Aorta (tissue), 5 donors: Measurements from ENCODE around the gene NDST3. TPM values are rescaled to one million over a fixed set of nuclear protein-coding genes. Genes with fewer than 3 reads are reported as not detected.

Source experiments
- ATAC-seq: fragments of 200-7000 bp; cut with Tn5 transposase; one replicate; pipeline ENCODE4 v1.9.1; 2022; ENCODE audit warnings: moderate library complexity; ENCODE audit not compliant: low FRiP score
- DNase-seq, 2 donors: peaks; one replicate each; pipeline ENCODE4 v3.0.0-alpha.2; 2020
- H3K27ac ChIP-seq, 2 donors: one replicate each; pipeline ENCODE4 v1.5.1; 2013; ENCODE audit warnings: low read length in 2 of 2, mild to moderate bottlenecking in 2 of 2, moderate library complexity in 2 of 2, control low read depth in 1 of 2, inconsistent platforms in 1 of 2, low read depth in 1 of 2
- H3K27me3 ChIP-seq, 2 donors: one replicate each; pipeline ENCODE4 v1.6.1; 2013; ENCODE audit warnings: control low read depth in 1 of 2, low read length in 1 of 2, mild to moderate bottlenecking in 1 of 2, moderate library complexity in 1 of 2; ENCODE audit not compliant: insufficient read depth in 2 of 2, control insufficient read depth in 1 of 2
- H3K36me3 ChIP-seq, 2 donors: one replicate each; pipeline ENCODE4 v1.6.1; 2013; ENCODE audit warnings: control low read depth in 1 of 2, low read length in 1 of 2, mild to moderate bottlenecking in 1 of 2; ENCODE audit not compliant: insufficient read depth in 2 of 2, control insufficient read depth in 1 of 2
- H3K4me1 ChIP-seq, 2 donors: one replicate each; pipeline ENCODE4 v1.6.1; 2013; ENCODE audit warnings: low read length in 2 of 2, control low read depth in 1 of 2, mild to moderate bottlenecking in 1 of 2, moderate library complexity in 1 of 2; ENCODE audit not compliant: insufficient read depth in 2 of 2, control insufficient read depth in 1 of 2
- H3K4me3 ChIP-seq, 2 donors: one replicate each; pipeline ENCODE4 v1.5.1; 2013; ENCODE audit warnings: low read length in 2 of 2, control low read depth in 1 of 2, mild to moderate bottlenecking in 1 of 2
- H3K9me3 ChIP-seq: one replicate; pipeline ENCODE4 v1.6.1; 2013; ENCODE audit warnings: mild to moderate bottlenecking, low read length; ENCODE audit not compliant: control insufficient read depth
- WGBS, 2 donors: extraction: QIAGEN DNeasy Blood & Tissue Kit; methylation state at CpG; one replicate each; pipeline ENCODE4 v1.1.7; 2013; 5-methylcytosine and 5-hydroxymethylcytosine counted together
- intact Hi-C, 2 donors: fragments of 100-400 bp; cut with DNase I; formaldehyde crosslinking; loops; one replicate each; pipeline versions ENCODE4 v1.14.2 to v1.15.0; 2022
- polyA plus RNA-seq, 2 donors: library from polyadenylated mRNA; stranded (reverse); fragments of 200-250 nt; gene quantifications; one replicate each; pipeline ENCODE4 v1.2.3, GENCODE V29; 2013
- total RNA-seq, 2 donors: library from RNA; stranded (reverse); fragmentation: NEBNext Ultra II Directional; extraction: Animal tissue kit (Norgen Biotek cat#: 25700); gene quantifications; one replicate each; pipeline ENCODE4 v1.2.1, GENCODE V29; 2021
- donor health status: healthy with polysubstance abuse.
- donor health status: Bipolar disorder and iron deficiency.
- donor health status: DM: no; HTN: no; CAD: no.
- donor health status: DM: no; HTN: no; CAD: no.
- donor health status: DM: yes; HTN: yes; CAD: no.

NDST3 gene
- total and polyA plus RNA-seq, 4 donors = not detected

- no peak overlapping the region for H3K4me3 ChIP-seq
- H3K4me1 ChIP-seq = no peaks in the 10 kb centered on the region
- H3K27ac ChIP-seq = no peak overlapping the region
- no peaks in the 10 kb centered on the region for H3K27me3 ChIP-seq
- H3K36me3 ChIP-seq = no peaks in the 10 kb centered on the region
- WGBS, 2 donors = 76 to 80% methylated on average over 5 of the region's 5 CpGs
- no peaks in the 10 kb centered on the region for H3K9me3 ChIP-seq
- intact Hi-C loops = no loop called here
- ATAC-seq (no peak), DNase-seq (no peak)
Observed at GRCh38 chr4:118154649-118155048, 120.4 kb downstream of the NDST3 start.

GRCh38 chr4:118155516-118155915 is 121.2 kb downstream of the NDST3 start:
- no peak for ATAC-seq
- H3K9me3 ChIP-seq = no peaks in the 10 kb centered on the region
- no peak overlapping the region for H3K4me3 ChIP-seq
- H3K27ac ChIP-seq = no peak overlapping the region
- no peaks in the 10 kb centered on the region for H3K27me3 ChIP-seq
- H3K36me3 ChIP-seq = no peaks in the 10 kb centered on the region
- no peak for DNase-seq
- intact Hi-C loops = no loop called here
- H3K4me1 ChIP-seq = no peaks in the 10 kb centered on the region

GRCh38 chr4:118158763-118159375 is 124.6 kb downstream of the NDST3 start:
- no peak for ATAC-seq
- WGBS, 2 donors = 44 to 46% methylated on average over 2 of the region's 2 CpGs
- no peak for DNase-seq

GRCh38 chr4:118167306-118167705 is 133.0 kb downstream of the NDST3 start:
- ATAC-seq = no peak
- 99 to 100% methylated on average over 1 of the region's 1 CpG for WGBS, 2 donors

More at GRCh38 chr4:118158763-118159375, 124.6 kb downstream of the NDST3 start:
- Histone ChIP-seq H3K9me3 (peaks cover 4% of the 10 kb centered on the region), H3K27me3 (no peaks in the 10 kb centered on the region), H3K4me3 (no peak overlapping the region), H3K4me1 (no peaks in the 10 kb centered on the region), H3K36me3 (no peaks in the 10 kb centered on the region), H3K27ac (no peak overlapping the region)
- intact Hi-C loops = no loop called here

GRCh38 chr4:118171381-118171780 is 137.1 kb downstream of the NDST3 start:
- Histone ChIP-seq H3K36me3 (no peaks in the 10 kb centered on the region), H3K4me3 (no peak overlapping the region), H3K4me1 (no peaks in the 10 kb centered on the region), H3K27me3 (no peaks in the 10 kb centered on the region), H3K27ac (no peak overlapping the region), H3K9me3 (no peaks in the 10 kb centered on the region)
- intact Hi-C loops = no loop called here
- ATAC-seq = no peak
- no peak for DNase-seq
- 86 to 88% methylated on average over 4 of the region's 4 CpGs for WGBS, 2 donors

More at GRCh38 chr4:118167306-118167705, 133.0 kb downstream of the NDST3 start:
- no peaks in the 10 kb centered on the region for H3K27me3 ChIP-seq
- H3K4me1 ChIP-seq = no peaks in the 10 kb centered on the region
- no peaks in the 10 kb centered on the region for H3K36me3 ChIP-seq
- intact Hi-C loops = no loop called here
- no peak overlapping the region for H3K27ac ChIP-seq
- no peaks in the 10 kb centered on the region for H3K9me3 ChIP-seq
- no peak overlapping the region for H3K4me3 ChIP-seq
- no peak for DNase-seq

DNA sequence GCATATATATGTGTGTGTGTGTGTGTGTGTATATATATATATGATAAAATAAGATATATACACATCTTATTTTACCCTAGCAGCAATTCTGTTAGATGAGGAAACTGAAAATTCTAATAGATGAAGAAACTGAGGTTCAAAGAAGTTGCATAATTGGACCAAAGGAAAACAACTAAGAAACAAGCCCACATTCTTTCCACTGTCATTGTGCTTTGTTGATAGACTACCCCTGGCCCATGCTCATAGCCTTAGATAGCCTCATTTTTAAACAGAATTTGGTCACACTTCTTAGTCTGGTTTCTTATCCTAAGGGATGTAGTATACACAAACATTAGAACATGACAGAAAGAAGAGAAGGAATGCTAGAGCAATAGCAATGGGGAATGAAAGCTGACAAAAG is 138.8 kb downstream of the NDST3 start:
- ATAC-seq = no peak
- H3K27me3 ChIP-seq = no peaks in the 10 kb centered on the region
- H3K4me3 ChIP-seq = no peak overlapping the region
- DNase-seq = no peak
- H3K4me1 ChIP-seq = no peaks in the 10 kb centered on the region
- intact Hi-C loops = no loop called here
- H3K9me3 ChIP-seq = no peaks in the 10 kb centered on the region
- no peak overlapping the region for H3K27ac ChIP-seq
- H3K36me3 ChIP-seq = no peaks in the 10 kb centered on the region

DNA sequence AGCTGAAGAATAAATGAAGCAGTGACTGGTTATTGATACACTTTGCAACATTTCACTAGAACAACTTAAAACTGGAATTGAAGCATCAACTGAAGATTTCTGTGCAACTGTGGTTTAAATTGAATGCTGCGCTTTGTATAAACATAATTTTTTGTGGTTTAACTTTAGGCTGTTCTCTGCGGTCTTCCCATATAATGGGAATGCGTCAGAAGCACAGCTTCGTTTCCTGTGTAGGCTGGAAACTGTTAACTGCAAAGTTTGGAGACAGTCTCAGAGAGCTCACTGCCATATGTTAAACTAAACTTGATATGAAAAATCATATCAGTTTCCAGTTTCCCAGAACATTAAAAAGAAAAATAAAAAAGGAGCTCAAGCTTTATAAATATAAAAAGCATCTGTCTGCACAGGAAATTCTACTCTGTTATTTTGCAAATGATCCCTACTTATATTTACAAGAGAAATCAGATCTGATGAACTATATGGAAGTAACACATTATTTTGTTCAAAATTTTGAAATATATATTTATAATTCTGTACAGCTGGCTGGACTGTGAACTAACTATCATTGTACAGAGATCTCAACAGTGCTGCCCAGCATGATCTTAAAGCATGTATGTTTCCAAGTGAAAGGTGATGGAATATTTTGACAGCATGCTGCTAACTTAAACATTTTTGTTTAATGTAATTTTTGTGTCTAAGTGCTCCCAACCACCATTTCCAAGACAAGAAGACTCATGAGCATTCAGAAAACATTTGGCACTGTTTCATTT is 139.9 kb downstream of the NDST3 start:
- ATAC-seq (no peak), DNase-seq (no peak)
- H3K4me3 ChIP-seq = no peak overlapping the region
- intact Hi-C loops = no loop called here
- H3K36me3 ChIP-seq = no peaks in the 10 kb centered on the region
- no peaks in the 10 kb centered on the region for H3K9me3 ChIP-seq
- H3K4me1 ChIP-seq = no peaks in the 10 kb centered on the region
- H3K27me3 ChIP-seq = no peaks in the 10 kb centered on the region
- H3K27ac ChIP-seq = no peak overlapping the region
- 6 to 10% methylated on average over 4 of the region's 4 CpGs for WGBS, 2 donors

DNA sequence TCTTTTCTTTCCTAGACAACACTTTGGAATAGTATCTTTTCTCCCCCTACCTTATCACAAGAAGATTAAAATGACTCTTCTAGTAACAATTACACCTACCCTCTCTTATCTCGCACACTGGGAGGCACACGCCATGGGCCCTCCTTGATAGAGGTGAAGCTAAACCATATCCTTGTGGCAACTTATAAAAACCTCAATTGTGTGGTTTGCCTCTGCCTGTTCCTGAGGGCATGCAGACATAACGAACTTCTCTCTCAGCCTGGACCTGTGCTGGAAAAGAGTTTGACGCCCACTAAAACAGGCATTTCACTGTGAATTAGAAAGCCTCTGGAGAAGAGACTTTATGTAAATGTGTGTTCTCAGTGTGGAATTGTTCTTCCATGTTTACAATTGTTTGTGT is 141.2 kb downstream of the NDST3 start:
- Histone ChIP-seq H3K4me1 (no peaks in the 10 kb centered on the region), H3K36me3 (no peaks in the 10 kb centered on the region), H3K27ac (no peak overlapping the region), H3K27me3 (no peaks in the 10 kb centered on the region), H3K4me3 (no peak overlapping the region), H3K9me3 (no peaks in the 10 kb centered on the region)
- ATAC-seq (no peak), DNase-seq (no peak)
- intact Hi-C loops = no loop called here
- WGBS, 2 donors = 82 to 84% methylated on average over 4 of the region's 4 CpGs

GRCh38 chr4:118177126-118177525 is 142.8 kb downstream of the NDST3 start:
- no peak overlapping the region for H3K4me3 ChIP-seq
- peaks cover 0 to 2% of the 10 kb centered on the region in 2 donors for H3K27me3 ChIP-seq
- no peaks in the 10 kb centered on the region for H3K9me3 ChIP-seq
- H3K4me1 ChIP-seq = no peaks in the 10 kb centered on the region
- ATAC-seq (no peak), DNase-seq (no peak)
- no peaks in the 10 kb centered on the region for H3K36me3 ChIP-seq
- intact Hi-C loops = no loop called here
- no peak overlapping the region for H3K27ac ChIP-seq
